Uterus (tissue), 2 donors: ENCODE results near the gene ADRA2A.

ENCODE experiments used
- CTCF ChIP-seq, 4 experiments: fragments of 200-600 bp in 2 of 4; fragments of 450-650 bp in 2 of 4; sonication (generic) in 2 of 4; IDR thresholded peaks; one replicate each; pipeline ENCODE4 v1.5.1; 2016 to 2019; ENCODE audit warnings: antibody characterized with exemption in 4 of 4, mild to moderate bottlenecking in 2 of 4, moderate library complexity in 1 of 4
- POLR2A ChIP-seq, 2 donors: fragments of 450-650 bp; IDR thresholded peaks; one replicate each; pipeline ENCODE4 v1.6.1; 2016; ENCODE audit warnings: antibody characterized with exemption in 2 of 2, mild to moderate bottlenecking in 1 of 2, moderate library complexity in 1 of 2

- TF ChIP-seq CTCF (IDR thresholded peaks at IDR 0.05): no peak
- no peak for TF ChIP-seq POLR2A (IDR thresholded peaks at IDR 0.05)
These were observed 5.5 kb downstream of the ADRA2A start for GRCh38 chr10:111082102-111082975.
